ENCODE data around the gene FBXL7. TPM values are rescaled to one million over a fixed set of nuclear protein-coding genes. Genes with fewer than 3 reads are reported as not detected.
A peak's percentile ranks its signal among the peaks of the same experiment; 100 is the strongest.

FBXL7 gene
- total and polyA plus RNA-seq, 2 experiments from 2014 or later = 3.2 to 7.5 TPM

GRCh38 chr5:15664961-15665360, 165.0 kb downstream of the FBXL7 start:
- Histone ChIP-seq H3K79me2 (ENCODE audit: insufficient read depth) (peaks cover 74% of the 10 kb centered on the region), H4K20me1 (ENCODE audit: insufficient read depth) (no peaks in the 10 kb centered on the region), H3K9me3 (ENCODE audit: low read depth) (peaks cover 3% of the 10 kb centered on the region), H3K27me3 (replicated peaks; ENCODE audit: insufficient read depth) (no peaks in the 10 kb centered on the region), H3K9ac (no peak overlapping the region), H3K4me3 (no peak overlapping the region), H2AFZ (no peak overlapping the region), H3K36me3 (ENCODE audit: low read depth) (no peaks in the 10 kb centered on the region), H3F3A (ENCODE audit: insufficient read depth) (peaks cover 9% of the 10 kb centered on the region), H3K4me2 (ENCODE audit: unreplicated experiment) (no peak overlapping the region), H3K4me1 (ENCODE audit: insufficient read depth) (peaks cover 7% of the 10 kb centered on the region), H3K27ac (no peak overlapping the region), H3K9me2 (ENCODE audit: insufficient read depth) (no peaks in the 10 kb centered on the region)
- in situ Hi-C loops (cut with MboI) = no loop called here
- TF ChIP-seq EZH2phosphoT487 (IDR thresholded peaks at IDR 0.05; ENCODE audit: insufficient read depth, low read depth) (no peak), EZH2 (IDR thresholded peaks at IDR 0.05; ENCODE audit: insufficient read depth, poor library complexity, severe bottlenecking) (no peak)
- DNase-seq = peak; percentile 41

- peaks cover 61% of the 10 kb centered on the region for H3K79me2 ChIP-seq (ENCODE audit: insufficient read depth)
- no peak overlapping the region for H3K4me3 ChIP-seq
- H3K36me3 ChIP-seq (ENCODE audit: low read depth) = no peaks in the 10 kb centered on the region
- H3K9me3 ChIP-seq (ENCODE audit: low read depth) = no peaks in the 10 kb centered on the region
- H3K4me2 ChIP-seq (ENCODE audit: unreplicated experiment) = no peak overlapping the region
- TF ChIP-seq EZH2phosphoT487 (IDR thresholded peaks at IDR 0.05; ENCODE audit: insufficient read depth, low read depth) = no peak
- no peak for TF ChIP-seq EZH2 (IDR thresholded peaks at IDR 0.05; ENCODE audit: insufficient read depth, poor library complexity, severe bottlenecking)
- no peak overlapping the region for H3K27ac ChIP-seq
- no peak for DNase-seq
- H3K4me1 ChIP-seq (ENCODE audit: insufficient read depth) = peaks cover 7% of the 10 kb centered on the region
- no peak overlapping the region for H2AFZ ChIP-seq
- H3K27me3 ChIP-seq (replicated peaks; ENCODE audit: insufficient read depth) = no peaks in the 10 kb centered on the region
- H4K20me1 ChIP-seq (ENCODE audit: insufficient read depth) = 0 out of 2 replicates have a peak, but pooled peaks cover 3% of the 10 kb centered on the region
- no peaks in the 10 kb centered on the region for H3K9me2 ChIP-seq (ENCODE audit: insufficient read depth)
- WGBS, 2 experiments (ENCODE audit: low coverage in 1 of 2, low lambda C conversion rate in 2 of 2, missing lambda C conversion rate in 2 of 2) = 96 to 99% methylated on average over 2 of the region's 2 CpGs
- H3K9ac ChIP-seq = no peak overlapping the region
- in situ Hi-C loops (cut with MboI) = no loop called here
- peaks cover 9% of the 10 kb centered on the region for H3F3A ChIP-seq (ENCODE audit: insufficient read depth)
These were observed 169.8 kb downstream of the FBXL7 start for GRCh38 chr5:15669826-15670225.

DNA sequence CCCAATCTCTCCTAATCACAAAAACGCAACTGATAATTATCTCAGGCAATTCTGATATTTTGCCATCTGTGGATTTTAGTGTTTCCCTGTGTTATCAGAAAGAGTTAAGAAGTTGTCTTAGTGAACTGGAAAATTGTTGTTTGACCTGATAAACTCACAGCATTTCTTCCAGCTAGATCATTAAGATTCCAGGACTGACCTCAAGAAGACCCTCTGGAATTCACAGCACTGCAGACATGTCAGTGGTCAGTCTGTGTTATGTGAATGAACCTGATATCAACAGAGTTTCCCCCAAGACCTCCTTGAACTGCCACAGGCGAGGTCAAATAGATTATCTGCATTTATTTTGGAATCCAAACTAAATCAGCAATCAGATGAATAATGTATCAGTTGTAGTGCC, 174.7 kb downstream of the FBXL7 start:
- H3K4me3 ChIP-seq = no peak overlapping the region
- 94 to 97% methylated on average over 2 of the region's 2 CpGs for WGBS, 2 experiments (ENCODE audit: low coverage in 1 of 2, low lambda C conversion rate in 2 of 2, missing lambda C conversion rate in 2 of 2)

DNA sequence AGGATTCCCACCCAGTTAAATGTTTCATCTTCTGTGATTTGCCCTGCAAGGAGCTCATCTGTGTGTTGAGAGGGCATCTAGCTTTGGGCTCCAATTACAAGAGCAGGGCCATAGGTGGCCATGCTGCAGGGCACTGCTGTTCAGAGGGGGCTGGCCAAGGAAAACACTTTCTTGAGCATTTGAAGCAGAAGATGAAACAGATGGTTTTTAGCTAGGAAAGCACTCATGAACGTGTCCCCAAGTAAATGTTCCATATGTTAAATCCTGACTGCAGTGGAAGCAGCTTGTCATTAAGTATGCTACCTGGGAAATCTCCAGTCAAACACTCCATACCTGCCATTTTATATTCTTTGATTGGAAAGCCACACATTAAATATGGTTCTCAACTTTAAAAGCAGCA, 176.6 kb downstream of the FBXL7 start:
- no peak overlapping the region for H2AFZ ChIP-seq
- H3K27ac ChIP-seq = no peak overlapping the region
- peaks cover 7% of the 10 kb centered on the region; the same call in 1 of the 2 replicates for H4K20me1 ChIP-seq (ENCODE audit: insufficient read depth)
- no peaks in the 10 kb centered on the region for H3K9me2 ChIP-seq (ENCODE audit: insufficient read depth)
- TF ChIP-seq EZH2phosphoT487 (IDR thresholded peaks at IDR 0.05; ENCODE audit: insufficient read depth, low read depth) = no peak
- no peak for TF ChIP-seq EZH2 (IDR thresholded peaks at IDR 0.05; ENCODE audit: insufficient read depth, poor library complexity, severe bottlenecking)
- H3K4me3 ChIP-seq = no peak overlapping the region
- in situ Hi-C loops (cut with MboI) = no loop called here
- no peaks in the 10 kb centered on the region for H3K4me1 ChIP-seq (ENCODE audit: insufficient read depth)
- H3K9ac ChIP-seq = no peak overlapping the region
- no peak overlapping the region for H3K4me2 ChIP-seq (ENCODE audit: unreplicated experiment)
- H3F3A ChIP-seq (ENCODE audit: insufficient read depth) = 0 out of 2 replicates have a peak, but pooled peaks cover 5% of the 10 kb centered on the region
- no peaks in the 10 kb centered on the region for H3K27me3 ChIP-seq (replicated peaks; ENCODE audit: insufficient read depth)
- H3K36me3 ChIP-seq (ENCODE audit: low read depth) = no peaks in the 10 kb centered on the region
- H3K9me3 ChIP-seq (ENCODE audit: low read depth) = no peaks in the 10 kb centered on the region
- H3K79me2 ChIP-seq (ENCODE audit: insufficient read depth) = peaks cover 25% of the 10 kb centered on the region
- no peak for DNase-seq
- 57 to 59% methylated on average over 1 of the region's 1 CpG for WGBS, 2 experiments (ENCODE audit: low coverage in 1 of 2, low lambda C conversion rate in 2 of 2, missing lambda C conversion rate in 2 of 2)

More for the DNA sequence above, 174.7 kb downstream of the FBXL7 start:
- Histone ChIP-seq H3K4me1 (ENCODE audit: insufficient read depth) (no peaks in the 10 kb centered on the region), H3K27ac (no peak overlapping the region), H4K20me1 (ENCODE audit: insufficient read depth) (0 out of 2 replicates have a peak, but pooled peaks cover 3% of the 10 kb centered on the region), H3K79me2 (ENCODE audit: insufficient read depth) (peaks cover 25% of the 10 kb centered on the region), H3K9me3 (ENCODE audit: low read depth) (no peaks in the 10 kb centered on the region), H3K4me2 (ENCODE audit: unreplicated experiment) (no peak overlapping the region), H2AFZ (no peak overlapping the region), H3K27me3 (replicated peaks; ENCODE audit: insufficient read depth) (no peaks in the 10 kb centered on the region), H3F3A (ENCODE audit: insufficient read depth) (0 out of 2 replicates have a peak, but pooled peaks cover under 1% of the 10 kb centered on the region), H3K9me2 (ENCODE audit: insufficient read depth) (no peaks in the 10 kb centered on the region), H3K36me3 (ENCODE audit: low read depth) (no peaks in the 10 kb centered on the region), H3K9ac (no peak overlapping the region)
- DNase-seq = no peak
- in situ Hi-C loops (cut with MboI) = no loop called here
- TF ChIP-seq EZH2 (IDR thresholded peaks at IDR 0.05; ENCODE audit: insufficient read depth, poor library complexity, severe bottlenecking) (no peak), EZH2phosphoT487 (IDR thresholded peaks at IDR 0.05; ENCODE audit: insufficient read depth, low read depth) (no peak)

DNA sequence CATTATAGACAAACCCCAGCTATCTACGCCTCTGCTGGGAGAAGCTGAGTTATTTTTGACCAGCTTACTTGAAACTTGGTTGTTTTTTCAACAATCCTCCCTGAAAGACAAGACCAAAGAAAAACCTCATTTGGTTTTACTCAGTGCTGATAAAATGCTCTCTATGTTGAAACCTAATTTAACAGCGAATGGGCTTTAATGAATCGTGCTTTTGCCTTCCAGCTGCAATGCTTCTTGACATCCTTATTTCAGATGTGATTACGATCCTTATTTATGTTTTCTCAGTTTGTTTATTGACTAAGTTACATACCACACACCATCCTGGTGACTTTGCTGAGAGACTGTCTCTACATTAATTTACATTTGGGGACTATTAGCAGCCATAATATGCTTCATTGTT, 179.2 kb downstream of the FBXL7 start:
- 87% methylated on average over 4 of the region's 4 CpGs for WGBS, 2 experiments (ENCODE audit: low coverage in 1 of 2, low lambda C conversion rate in 2 of 2, missing lambda C conversion rate in 2 of 2)
- Histone ChIP-seq H3K36me3 (ENCODE audit: low read depth) (no peaks in the 10 kb centered on the region), H3F3A (ENCODE audit: insufficient read depth) (0 out of 2 replicates have a peak, but pooled peaks cover 5% of the 10 kb centered on the region), H3K9me2 (ENCODE audit: insufficient read depth) (no peaks in the 10 kb centered on the region), H3K4me3 (no peak overlapping the region), H3K4me1 (ENCODE audit: insufficient read depth) (no peaks in the 10 kb centered on the region), H4K20me1 (ENCODE audit: insufficient read depth) (peaks cover 6% of the 10 kb centered on the region; the same call in 1 of the 2 replicates), H3K9me3 (ENCODE audit: low read depth) (no peaks in the 10 kb centered on the region), H3K79me2 (ENCODE audit: insufficient read depth) (peaks cover 25% of the 10 kb centered on the region), H3K9ac (no peak overlapping the region), H3K27ac (no peak overlapping the region), H3K27me3 (replicated peaks; ENCODE audit: insufficient read depth) (no peaks in the 10 kb centered on the region), H2AFZ (no peak overlapping the region), H3K4me2 (ENCODE audit: unreplicated experiment) (no peak overlapping the region)
- TF ChIP-seq EZH2phosphoT487 (IDR thresholded peaks at IDR 0.05; ENCODE audit: insufficient read depth, low read depth) = no peak
- no peak for TF ChIP-seq EZH2 (IDR thresholded peaks at IDR 0.05; ENCODE audit: insufficient read depth, poor library complexity, severe bottlenecking)
- no peak for DNase-seq
- in situ Hi-C loops (cut with MboI) = no loop called here

All from GM23248 (cell line).